Mesodermal cell (in vitro differentiated cells): ENCODE data around the gene EML4.

ENCODE experiments used
- H3K27ac ChIP-seq: 2 replicates; pipeline ENCODE4 v1.7.0; 2013; ENCODE audit warnings: mild to moderate bottlenecking, low read depth, low read length, moderate library complexity; ENCODE audit not compliant: severe bottlenecking
- H3K36me3 ChIP-seq: 2 replicates; pipeline ENCODE4 v1.7.1; 2013; ENCODE audit warnings: mild to moderate bottlenecking, low read length, moderate library complexity; ENCODE audit not compliant: control insufficient read depth, insufficient read depth
- H3K4me1 ChIP-seq: one replicate; pipeline ENCODE4 v1.7.1; 2013; ENCODE audit warnings: mild to moderate bottlenecking, low read length; ENCODE audit not compliant: insufficient read depth, control insufficient read depth, poor library complexity, severe bottlenecking
- H3K4me3 ChIP-seq: 2 replicates; pipeline ENCODE4 v1.7.0; 2013; ENCODE audit warnings: low read length, control low read depth, mild to moderate bottlenecking; ENCODE audit not compliant: insufficient read depth, poor library complexity, severe bottlenecking; ENCODE audit errors: extremely low read depth
- H3K9me3 ChIP-seq: 2 replicates; pipeline ENCODE4 v1.7.1; 2013; ENCODE audit warnings: mild to moderate bottlenecking, low read length, moderate library complexity; ENCODE audit not compliant: control insufficient read depth
- WGBS, 2 experiments: methylation state at CpG; one replicate each; pipeline ENCODE4 v1.1.5; 2013; ENCODE audit warnings: missing lambda C conversion rate in 2 of 2; ENCODE audit not compliant: insufficient coverage in 2 of 2; 5-methylcytosine and 5-hydroxymethylcytosine counted together

EML4 gene

GRCh38 chr2:42300527-42300926, 131.4 kb downstream of the EML4 start:
- peaks cover 69% of the 10 kb centered on the region for H3K36me3 ChIP-seq

GRCh38 chr2:42303252-42303651, 134.1 kb downstream of the EML4 start:
- no peak overlapping the region for H3K4me3 ChIP-seq
- 92 to 93% methylated on average over 3 of the region's 3 CpGs for WGBS, 2 experiments
- H3K9me3 ChIP-seq = no peaks in the 10 kb centered on the region
- H3K36me3 ChIP-seq = peaks cover 71% of the 10 kb centered on the region
- no peak overlapping the region for H3K27ac ChIP-seq
- H3K4me1 ChIP-seq = no peaks in the 10 kb centered on the region

More at GRCh38 chr2:42300527-42300926, 131.4 kb downstream of the EML4 start:
- 83 to 100% methylated on average over 2 of the region's 2 CpGs for WGBS, 2 experiments
- Histone ChIP-seq H3K9me3 (no peaks in the 10 kb centered on the region), H3K4me1 (peaks cover 6% of the 10 kb centered on the region), H3K27ac (no peak overlapping the region), H3K4me3 (no peak overlapping the region)

- 86 to 94% methylated on average over 1 of the region's 2 CpGs for WGBS, 2 experiments
- H3K4me1 ChIP-seq = no peaks in the 10 kb centered on the region
- H3K4me3 ChIP-seq = no peak overlapping the region
- H3K9me3 ChIP-seq = no peaks in the 10 kb centered on the region
- H3K27ac ChIP-seq = no peak overlapping the region
- peaks cover 74% of the 10 kb centered on the region for H3K36me3 ChIP-seq
These were observed 135.0 kb downstream of the EML4 start for GRCh38 chr2:42304059-42304713.

- Histone ChIP-seq H3K4me1 (no peaks in the 10 kb centered on the region), H3K9me3 (no peaks in the 10 kb centered on the region), H3K36me3 (peaks cover 83% of the 10 kb centered on the region), H3K4me3 (no peak overlapping the region), H3K27ac (no peak overlapping the region)
These were observed 138.0 kb downstream of the EML4 start for GRCh38 chr2:42307180-42307579.

- H3K4me3 ChIP-seq = no peak overlapping the region
- H3K9me3 ChIP-seq = no peaks in the 10 kb centered on the region
- H3K27ac ChIP-seq = no peak overlapping the region
- H3K4me1 ChIP-seq = peaks cover under 1% of the 10 kb centered on the region
- H3K36me3 ChIP-seq = peaks cover 71% of the 10 kb centered on the region
- no CpG with 5 or more reads among the region's 2 CpGs for WGBS, 2 experiments
These were observed 140.2 kb downstream of the EML4 start for GRCh38 chr2:42309366-42309765.

GRCh38 chr2:42310007-42310515, 140.9 kb downstream of the EML4 start:
- Histone ChIP-seq H3K4me3 (no peak overlapping the region), H3K9me3 (no peaks in the 10 kb centered on the region), H3K4me1 (peaks cover 4% of the 10 kb centered on the region), H3K36me3 (peaks cover 70% of the 10 kb centered on the region), H3K27ac (no peak overlapping the region)
- WGBS, 2 experiments = 100% methylated on average over 1 of the region's 1 CpG

- Histone ChIP-seq H3K36me3 (peaks cover 73% of the 10 kb centered on the region), H3K27ac (no peak overlapping the region), H3K4me3 (no peak overlapping the region), H3K9me3 (no peaks in the 10 kb centered on the region), H3K4me1 (peaks cover 4% of the 10 kb centered on the region)
- 88 to 92% methylated on average over 1 to 3 of the region's 4 CpGs for WGBS, 2 experiments
These were observed 143.0 kb downstream of the EML4 start for GRCh38 chr2:42312106-42312505.

- Histone ChIP-seq H3K27ac (peak overlapping the region; percentile 16), H3K4me1 (peaks cover 4% of the 10 kb centered on the region), H3K4me3 (no peak overlapping the region), H3K36me3 (peaks cover 78% of the 10 kb centered on the region), H3K9me3 (no peaks in the 10 kb centered on the region)
- WGBS, 2 experiments = 86 to 88% methylated on average over 1 of the region's 3 CpGs
These were observed 145.8 kb downstream of the EML4 start for GRCh38 chr2:42314892-42315468.

GRCh38 chr2:42315844-42316470, 146.8 kb downstream of the EML4 start:
- 96 to 100% methylated on average over 2 of the region's 6 CpGs for WGBS, 2 experiments
- H3K27ac ChIP-seq = no peak overlapping the region
- no peaks in the 10 kb centered on the region for H3K9me3 ChIP-seq
- H3K36me3 ChIP-seq = peaks cover 82% of the 10 kb centered on the region
- no peak overlapping the region for H3K4me3 ChIP-seq
- H3K4me1 ChIP-seq = peaks cover 4% of the 10 kb centered on the region

GRCh38 chr2:42316910-42317309, 147.8 kb downstream of the EML4 start:
- H3K27ac ChIP-seq = no peak overlapping the region
- WGBS, 2 experiments = 100% methylated on average over 2 of the region's 3 CpGs

GRCh38 chr2:42317486-42317885, 148.3 kb downstream of the EML4 start:
- Histone ChIP-seq H3K36me3 (peaks cover 80% of the 10 kb centered on the region), H3K9me3 (no peaks in the 10 kb centered on the region), H3K4me3 (no peak overlapping the region), H3K4me1 (peaks cover 4% of the 10 kb centered on the region), H3K27ac (no peak overlapping the region)
- 94 to 100% methylated on average over 1 to 3 of the region's 3 CpGs for WGBS, 2 experiments

More at GRCh38 chr2:42316910-42317309, 147.8 kb downstream of the EML4 start:
- peaks cover 4% of the 10 kb centered on the region for H3K4me1 ChIP-seq
- H3K4me3 ChIP-seq = no peak overlapping the region
- peaks cover 78% of the 10 kb centered on the region for H3K36me3 ChIP-seq
- no peaks in the 10 kb centered on the region for H3K9me3 ChIP-seq
